Body of pancreas (tissue), 4 donors: ENCODE data around the gene CELF6. TPM values are rescaled to one million over a fixed set of nuclear protein-coding genes. Genes with fewer than 3 reads are reported as not detected.

Source experiments
- ATAC-seq: fragments of 150-250 bp; one replicate; pipeline ENCODE4 v1.9.1; 2016
- DNase-seq, 4 donors: peaks; one replicate each; pipeline ENCODE4 v3.0.0-alpha.2; 2019
- H3K27ac ChIP-seq, 4 donors: fragments of 200-600 bp; sonication (generic); 1 replicate in 3 of 4; 2 replicates in 1 of 4; pipeline versions ENCODE4 v1.5.1 to v1.6.1; 2016 to 2019; ENCODE audit warnings: mild to moderate bottlenecking in 1 of 4, mixed read lengths in 1 of 4, moderate library complexity in 1 of 4
- H3K27me3 ChIP-seq, 2 donors: fragments of 200-600 bp; sonication (generic); one replicate each; pipeline ENCODE4 v1.6.0; 2016; ENCODE audit warnings: mild to moderate bottlenecking in 1 of 2
- H3K36me3 ChIP-seq, 2 donors: fragments of 200-600 bp; sonication (generic); replicated peaks in 1 of 2; 2 replicates each; pipeline ENCODE4 v1.5.1; 2016; ENCODE audit warnings: low read depth in 2 of 2; ENCODE audit not compliant: insufficient read depth in 1 of 2
- H3K4me1 ChIP-seq: fragments of 200-600 bp; sonication (generic); one replicate; pipeline ENCODE4 v1.6.0; 2016
- H3K4me3 ChIP-seq, 2 donors: fragments of 200-600 bp; sonication (generic); 1 replicate in 1 of 2; 2 replicates in 1 of 2; pipeline ENCODE4 v1.5.1; 2016 to 2019
- H3K9me3 ChIP-seq, 3 donors: fragments of 200-600 bp; sonication (generic); 1 replicate in 2 of 3; 2 replicates in 1 of 3; pipeline ENCODE4 v1.5.1; 2016
- POLR2A ChIP-seq, 3 donors: fragments of 450-650 bp; IDR thresholded peaks; one replicate each; pipeline ENCODE4 v1.6.1; 2016; ENCODE audit warnings: antibody characterized with exemption in 3 of 3, mild to moderate bottlenecking in 2 of 3
- WGBS, 2 donors: methylation state at CpG; one replicate each; pipeline ENCODE4 v1.1.5; 2017; 5-methylcytosine and 5-hydroxymethylcytosine counted together
- intact Hi-C: fragments of 100-400 bp; cut with DNase I; formaldehyde crosslinking; loops from one replicate; pipeline ENCODE4 v1.15.1; 2023
- total RNA-seq, 2 donors: library from RNA; depleted of rRNA; stranded (reverse); fragments of >200 nt; gene quantifications; one replicate each; pipeline ENCODE4 v1.1.0, GENCODE V29; 2016
- TF ChIP-seq, protein P1 (sequence below), 7 experiments: fragments of 450-650 bp in 4 of 7; fragments of 200-600 bp in 3 of 7; sonication (generic) in 3 of 7; IDR thresholded peaks; one replicate each; pipeline ENCODE4 v1.5.1; 2016 to 2019; ENCODE audit warnings: antibody characterized with exemption in 7 of 7

Gene CELF6
- total RNA-seq, 2 donors from 2014 or later: 4.2 to 7.9 TPM

DNA sequence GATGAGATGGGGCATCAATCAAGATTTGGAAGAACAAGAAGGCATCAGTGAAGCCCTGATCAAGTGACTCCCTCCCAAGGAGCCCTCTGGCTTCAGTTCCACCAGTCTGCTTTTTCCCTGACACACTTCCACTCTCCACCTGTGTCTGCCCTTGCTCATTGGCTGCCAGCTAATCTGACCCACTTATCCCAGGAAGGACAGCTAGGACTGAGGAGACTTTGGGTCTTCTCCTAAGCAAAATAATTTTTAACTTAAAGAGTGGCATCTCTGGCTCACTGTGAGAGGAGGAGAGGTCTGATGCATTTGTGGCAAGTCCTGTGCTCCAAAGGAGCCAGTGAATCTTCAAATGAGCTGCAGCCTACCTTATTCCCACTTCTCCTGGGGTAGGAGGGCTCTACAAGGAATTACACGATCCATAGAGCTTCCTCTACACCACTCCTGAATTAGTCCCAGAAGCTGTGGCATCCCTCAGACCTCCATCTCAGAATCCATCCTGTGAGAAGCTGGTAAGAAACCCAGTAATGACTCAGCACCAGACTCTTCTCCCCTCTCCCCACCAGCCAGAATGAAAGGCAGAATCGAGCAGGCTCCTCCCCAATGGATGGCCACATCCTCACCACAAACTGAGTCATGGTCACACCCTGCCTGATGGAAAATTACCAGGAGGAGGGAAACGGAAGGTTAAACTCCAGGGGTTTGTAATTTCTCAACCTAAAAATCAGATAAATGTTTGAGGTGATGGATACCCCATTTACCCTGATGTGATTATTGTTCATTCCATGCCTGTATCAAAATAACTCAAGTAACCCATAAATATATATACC lies 82.7 kb downstream of the CELF6 start:
- ATAC-seq (peak; percentile 53), DNase-seq (peak in 3 of 4 donors; percentile 26 to 67 (median 32))
- WGBS, 2 donors: 48 to 72% methylated on average over 3 of the region's 3 CpGs
- Histone ChIP-seq H3K9me3 (no peaks in the 10 kb centered on the region), H3K27me3 (no peaks in the 10 kb centered on the region), H3K4me3 (no peak overlapping the region), H3K27ac (no peak overlapping the region), H3K4me1 (peaks cover 8% of the 10 kb centered on the region), H3K36me3 (peaks cover under 1 to 7% of the 10 kb centered on the region in 2 donors)
- intact Hi-C loops: no loop called here
- TF ChIP-seq, protein P1, sequence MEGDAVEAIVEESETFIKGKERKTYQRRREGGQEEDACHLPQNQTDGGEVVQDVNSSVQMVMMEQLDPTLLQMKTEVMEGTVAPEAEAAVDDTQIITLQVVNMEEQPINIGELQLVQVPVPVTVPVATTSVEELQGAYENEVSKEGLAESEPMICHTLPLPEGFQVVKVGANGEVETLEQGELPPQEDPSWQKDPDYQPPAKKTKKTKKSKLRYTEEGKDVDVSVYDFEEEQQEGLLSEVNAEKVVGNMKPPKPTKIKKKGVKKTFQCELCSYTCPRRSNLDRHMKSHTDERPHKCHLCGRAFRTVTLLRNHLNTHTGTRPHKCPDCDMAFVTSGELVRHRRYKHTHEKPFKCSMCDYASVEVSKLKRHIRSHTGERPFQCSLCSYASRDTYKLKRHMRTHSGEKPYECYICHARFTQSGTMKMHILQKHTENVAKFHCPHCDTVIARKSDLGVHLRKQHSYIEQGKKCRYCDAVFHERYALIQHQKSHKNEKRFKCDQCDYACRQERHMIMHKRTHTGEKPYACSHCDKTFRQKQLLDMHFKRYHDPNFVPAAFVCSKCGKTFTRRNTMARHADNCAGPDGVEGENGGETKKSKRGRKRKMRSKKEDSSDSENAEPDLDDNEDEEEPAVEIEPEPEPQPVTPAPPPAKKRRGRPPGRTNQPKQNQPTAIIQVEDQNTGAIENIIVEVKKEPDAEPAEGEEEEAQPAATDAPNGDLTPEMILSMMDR (IDR thresholded peaks at IDR 0.05): no peak
- TF ChIP-seq POLR2A (IDR thresholded peaks at IDR 0.05): no peak

DNA sequence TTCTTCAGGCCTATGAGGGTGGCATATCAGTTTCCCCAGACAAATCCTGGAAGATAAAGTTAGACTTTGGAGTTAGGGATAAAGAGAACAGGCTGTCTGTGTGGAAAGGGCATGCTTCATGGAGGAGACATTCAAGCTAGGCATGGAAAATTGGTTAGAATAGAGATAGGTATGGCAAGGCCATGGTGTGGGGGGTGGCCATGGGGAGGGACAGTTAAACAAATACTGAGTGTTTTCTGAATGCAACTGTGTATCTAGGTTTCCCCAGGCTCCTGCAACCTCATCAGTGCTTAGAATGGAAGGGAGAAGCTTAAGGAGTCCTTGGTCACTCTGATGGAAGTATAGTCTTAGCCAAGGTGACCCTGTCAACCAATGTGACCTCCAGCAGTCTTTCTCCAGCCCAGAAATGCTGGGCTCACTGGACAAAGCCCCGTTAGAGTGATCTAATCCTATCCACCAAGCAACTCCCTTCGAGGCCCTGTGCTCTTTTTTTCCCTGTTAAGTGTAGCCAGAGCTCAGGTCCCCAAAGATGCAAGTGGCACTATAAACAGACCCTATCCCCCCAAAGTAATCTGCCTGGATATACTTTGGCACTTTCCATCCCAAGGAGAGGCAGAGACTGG lies 83.5 kb downstream of the CELF6 start:
- no peak overlapping the region for H3K27ac ChIP-seq

DNA sequence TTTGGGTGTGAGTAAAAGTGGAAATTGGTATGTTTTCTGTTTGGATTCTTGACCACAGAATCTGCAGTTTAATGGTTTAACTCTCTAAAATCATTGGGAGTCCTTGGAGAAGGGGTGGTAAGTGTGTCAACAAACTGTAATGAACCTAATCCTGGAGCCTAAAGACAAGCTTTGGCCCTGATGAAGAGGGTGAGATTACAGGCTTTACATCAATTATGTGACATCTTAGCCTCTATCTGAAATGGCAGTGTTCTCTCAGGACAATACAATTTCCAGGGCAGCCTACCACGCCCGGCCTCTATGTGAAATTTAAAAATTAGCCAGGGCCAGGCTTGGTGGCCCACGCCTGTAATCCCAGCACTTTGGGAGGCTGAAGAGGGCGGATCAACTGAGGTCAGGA lies 84.7 kb downstream of the CELF6 start:
- Histone ChIP-seq H3K27me3 (no peaks in the 10 kb centered on the region), H3K4me3 (no peak overlapping the region), H3K27ac (no peak overlapping the region), H3K4me1 (peaks cover 11% of the 10 kb centered on the region), H3K36me3 (no peaks in the 10 kb centered on the region), H3K9me3 (no peaks in the 10 kb centered on the region)
- WGBS, 2 donors: 89 to 96% methylated on average over 4 of the region's 4 CpGs
- DNase-seq (no peak), ATAC-seq (no peak)
- intact Hi-C loops: no loop called here
- no peak for TF ChIP-seq POLR2A (IDR thresholded peaks at IDR 0.05)

More for the DNA sequence above, 83.5 kb downstream of the CELF6 start:
- intact Hi-C loops: no loop called here
- Histone ChIP-seq H3K36me3 (peaks cover 0 to 4% of the 10 kb centered on the region in 2 donors), H3K9me3 (no peaks in the 10 kb centered on the region), H3K4me1 (peaks cover 11% of the 10 kb centered on the region), H3K27me3 (no peaks in the 10 kb centered on the region), H3K4me3 (no peak overlapping the region)
- WGBS, 2 donors: 82 to 86% methylated on average over 2 of the region's 2 CpGs
- DNase-seq: no peak
- ATAC-seq: no peak
- TF ChIP-seq, protein P1 (IDR thresholded peaks at IDR 0.05): no peak
- no peak for TF ChIP-seq POLR2A (IDR thresholded peaks at IDR 0.05)

Other genes with a start within 250 kb of the CELF6 start
- gene MYO9A, start 202.0 kb downstream of the CELF6 start, total RNA-seq: 10 to 100 TPM; 12.9 to 27.8 TPM
- 1 to 10 TPM; 2.1 to 5.3 TPM for gene SENP8, start 201.8 kb downstream of the CELF6 start, total RNA-seq
- gene GRAMD2A, start 122.4 kb downstream of the CELF6 start, total RNA-seq: under 1 TPM in 1 of 2 donors, not detected in 1; 0.26 TPM
- 100 to 1,000 TPM in 1 of 2 donors, 10 to 100 TPM in 1; 96.9 to 105 TPM for gene PKM, start 89.0 kb downstream of the CELF6 start, total RNA-seq
- gene PARP6, start 47.6 kb downstream of the CELF6 start, total RNA-seq: 10 to 100 TPM; 48.3 to 64.9 TPM
- gene HEXA, start 55.9 kb upstream of the CELF6 start, total RNA-seq: 10 to 100 TPM; 35.5 to 48.8 TPM
- gene TMEM202, start 78.1 kb upstream of the CELF6 start, total RNA-seq: not detected
- 10 to 100 TPM; 28.5 to 52.1 TPM for gene ARIH1, start 154.2 kb upstream of the CELF6 start, total RNA-seq